Body of pancreas (tissue), 4 donors: ENCODE data around the gene SFXN5.

Experiments used
- POLR2A ChIP-seq, 3 donors: fragments of 450-650 bp; IDR thresholded peaks; one replicate each; pipeline ENCODE4 v1.6.1; 2016; ENCODE audit warnings: antibody characterized with exemption in 3 of 3, mild to moderate bottlenecking in 2 of 3
- TF ChIP-seq, protein P1 (sequence below), 7 experiments: fragments of 450-650 bp in 4 of 7; fragments of 200-600 bp in 3 of 7; sonication (generic) in 3 of 7; IDR thresholded peaks; one replicate each; pipeline ENCODE4 v1.5.1; 2016 to 2019; ENCODE audit warnings: antibody characterized with exemption in 7 of 7

- TF ChIP-seq, protein P1, sequence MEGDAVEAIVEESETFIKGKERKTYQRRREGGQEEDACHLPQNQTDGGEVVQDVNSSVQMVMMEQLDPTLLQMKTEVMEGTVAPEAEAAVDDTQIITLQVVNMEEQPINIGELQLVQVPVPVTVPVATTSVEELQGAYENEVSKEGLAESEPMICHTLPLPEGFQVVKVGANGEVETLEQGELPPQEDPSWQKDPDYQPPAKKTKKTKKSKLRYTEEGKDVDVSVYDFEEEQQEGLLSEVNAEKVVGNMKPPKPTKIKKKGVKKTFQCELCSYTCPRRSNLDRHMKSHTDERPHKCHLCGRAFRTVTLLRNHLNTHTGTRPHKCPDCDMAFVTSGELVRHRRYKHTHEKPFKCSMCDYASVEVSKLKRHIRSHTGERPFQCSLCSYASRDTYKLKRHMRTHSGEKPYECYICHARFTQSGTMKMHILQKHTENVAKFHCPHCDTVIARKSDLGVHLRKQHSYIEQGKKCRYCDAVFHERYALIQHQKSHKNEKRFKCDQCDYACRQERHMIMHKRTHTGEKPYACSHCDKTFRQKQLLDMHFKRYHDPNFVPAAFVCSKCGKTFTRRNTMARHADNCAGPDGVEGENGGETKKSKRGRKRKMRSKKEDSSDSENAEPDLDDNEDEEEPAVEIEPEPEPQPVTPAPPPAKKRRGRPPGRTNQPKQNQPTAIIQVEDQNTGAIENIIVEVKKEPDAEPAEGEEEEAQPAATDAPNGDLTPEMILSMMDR (IDR thresholded peaks at IDR 0.05): no peak
- TF ChIP-seq POLR2A (IDR thresholded peaks at IDR 0.05): no peak
Observed at GRCh38 chr2:72946466-72946865, 125.0 kb downstream of the SFXN5 start.
